HG03025 (cell line): Measurements from ENCODE around the gene CNTNAP2.

Experiments
- ATAC-seq: cut with Tn5 transposase; IDR thresholded peaks from one replicate; pipeline ENCODE4 v1.9.1; 2021; ENCODE audit warnings: mild to moderate bottlenecking, moderate library complexity; ENCODE audit not compliant: unreplicated experiment, low FRiP score

The CNTNAP2 gene

DNA sequence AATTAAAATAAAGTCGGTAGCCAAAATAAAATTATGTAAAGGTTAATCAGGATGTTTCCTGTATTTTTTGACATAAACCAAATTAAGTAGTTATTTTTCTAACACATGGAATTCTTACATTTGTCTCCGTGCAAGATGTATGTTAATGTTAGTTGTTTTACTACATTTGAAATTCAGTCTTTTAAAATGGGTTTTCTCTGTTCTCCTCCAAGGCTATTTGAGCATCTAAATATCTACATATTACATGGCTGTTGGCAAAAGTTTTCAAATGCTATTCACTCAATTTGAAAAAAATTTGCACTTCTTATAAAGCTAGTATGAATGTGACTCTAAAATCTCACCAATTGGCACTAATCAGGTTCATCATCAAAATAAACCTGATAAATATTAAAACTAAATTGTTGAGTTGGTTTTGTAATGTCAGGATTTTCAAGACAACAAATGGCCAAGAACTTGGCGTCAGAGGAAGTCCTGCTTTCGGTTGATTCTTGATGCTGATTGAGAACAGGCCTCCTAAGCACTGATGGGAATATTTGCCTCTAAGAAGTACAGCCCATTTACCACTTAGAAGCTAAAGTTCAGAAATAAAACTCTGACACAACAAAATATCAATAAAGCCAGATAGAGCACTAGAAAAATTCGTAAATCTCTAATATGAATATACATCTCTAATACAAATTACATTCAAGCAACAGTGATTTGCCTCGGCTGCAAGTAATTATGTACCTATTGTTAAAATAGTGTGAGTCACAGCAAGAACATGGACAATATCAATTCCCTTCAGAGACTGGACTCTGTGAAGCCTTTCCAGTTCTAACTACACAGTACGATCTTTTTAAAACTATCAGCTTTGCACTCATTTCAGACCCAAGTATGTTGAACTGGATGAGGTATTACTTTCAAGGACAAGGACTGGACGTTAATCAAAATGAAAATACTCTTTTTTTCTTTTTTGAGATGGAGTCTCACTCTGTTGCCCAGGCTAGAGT lies 1740.8 kb downstream of the CNTNAP2 start:
- no peak for ATAC-seq

- ATAC-seq = no peak
These were observed 1741.8 kb downstream of the CNTNAP2 start for GRCh38 chr7:147858421-147858820.

DNA sequence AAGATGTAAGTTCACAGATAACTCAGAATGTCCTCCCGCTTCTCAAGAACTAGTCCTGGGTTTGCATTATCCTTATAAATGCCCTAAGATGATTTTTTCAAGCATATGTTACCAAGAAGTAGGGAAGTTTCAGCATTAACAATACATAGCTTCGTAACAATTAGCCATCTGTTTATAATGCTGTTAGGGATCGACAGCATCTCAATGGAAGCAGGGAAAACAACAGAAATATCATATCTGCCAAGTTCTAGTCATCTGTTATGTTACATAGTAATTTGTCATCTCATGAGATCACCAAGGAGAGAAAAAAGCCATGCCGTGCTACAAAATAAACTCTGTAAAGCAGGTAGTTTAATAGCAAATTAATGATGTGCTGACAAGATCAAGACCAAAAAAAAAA lies 1742.4 kb downstream of the CNTNAP2 start:
- ATAC-seq = no peak

DNA sequence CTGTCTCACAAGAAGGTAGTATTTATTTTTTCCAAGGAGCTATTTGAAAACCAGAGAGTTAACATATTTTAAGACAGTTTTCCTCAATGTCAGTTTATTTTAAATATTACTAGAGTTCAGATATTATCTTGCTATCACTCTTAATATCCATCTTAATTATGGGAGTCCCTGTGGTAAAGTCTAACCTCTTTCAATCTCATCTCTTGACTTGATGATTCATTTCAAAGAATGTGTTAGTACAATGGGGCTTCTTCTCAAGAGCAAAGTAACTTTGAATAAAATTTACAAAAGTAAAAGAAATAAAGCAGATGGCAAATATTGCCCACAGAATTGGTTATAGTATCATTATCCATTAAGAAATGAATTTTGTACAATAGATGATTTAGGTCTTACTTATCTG lies 1742.9 kb downstream of the CNTNAP2 start:
- no peak for ATAC-seq

GRCh38 chr7:147861058-147861716 lies 1744.6 kb downstream of the CNTNAP2 start:
- ATAC-seq = no peak

DNA sequence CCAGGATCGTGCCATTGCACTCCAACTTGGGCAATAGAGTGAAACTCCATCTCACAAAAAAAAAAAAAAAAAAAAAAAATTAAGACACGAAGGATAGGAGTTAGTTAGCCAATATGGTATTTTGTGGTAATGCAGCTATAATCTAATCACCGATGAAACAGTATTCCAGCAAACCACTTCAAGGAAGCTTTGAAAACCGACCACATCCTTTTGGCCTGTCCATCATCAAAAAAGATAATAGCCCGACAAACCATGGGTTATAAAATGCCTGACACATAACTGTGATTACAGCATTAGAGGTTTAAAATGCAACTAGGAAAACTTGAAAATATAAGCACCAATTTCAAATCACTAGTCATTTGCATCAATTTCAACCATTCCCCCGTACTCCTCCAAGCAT lies 1745.3 kb downstream of the CNTNAP2 start:
- ATAC-seq = no peak

DNA sequence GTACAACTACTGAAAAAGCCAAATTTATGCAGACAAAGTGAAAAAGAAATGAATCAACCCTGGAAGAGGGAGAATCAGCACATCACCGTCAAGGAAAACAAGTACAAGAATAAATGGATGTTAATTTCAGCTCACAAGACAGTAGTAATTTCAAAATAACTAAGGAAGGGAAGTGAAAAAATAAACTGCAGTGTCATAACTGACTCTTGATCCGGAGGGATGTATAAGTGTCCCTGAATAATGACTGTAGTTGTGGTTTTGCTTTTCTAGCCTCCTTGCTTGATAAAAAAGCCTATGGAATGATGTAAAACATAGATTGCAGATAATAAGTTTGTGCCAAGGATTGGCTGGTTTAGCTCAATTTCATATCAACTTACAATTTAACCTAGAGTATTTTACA lies 1752.9 kb downstream of the CNTNAP2 start:
- ATAC-seq = no peak

DNA sequence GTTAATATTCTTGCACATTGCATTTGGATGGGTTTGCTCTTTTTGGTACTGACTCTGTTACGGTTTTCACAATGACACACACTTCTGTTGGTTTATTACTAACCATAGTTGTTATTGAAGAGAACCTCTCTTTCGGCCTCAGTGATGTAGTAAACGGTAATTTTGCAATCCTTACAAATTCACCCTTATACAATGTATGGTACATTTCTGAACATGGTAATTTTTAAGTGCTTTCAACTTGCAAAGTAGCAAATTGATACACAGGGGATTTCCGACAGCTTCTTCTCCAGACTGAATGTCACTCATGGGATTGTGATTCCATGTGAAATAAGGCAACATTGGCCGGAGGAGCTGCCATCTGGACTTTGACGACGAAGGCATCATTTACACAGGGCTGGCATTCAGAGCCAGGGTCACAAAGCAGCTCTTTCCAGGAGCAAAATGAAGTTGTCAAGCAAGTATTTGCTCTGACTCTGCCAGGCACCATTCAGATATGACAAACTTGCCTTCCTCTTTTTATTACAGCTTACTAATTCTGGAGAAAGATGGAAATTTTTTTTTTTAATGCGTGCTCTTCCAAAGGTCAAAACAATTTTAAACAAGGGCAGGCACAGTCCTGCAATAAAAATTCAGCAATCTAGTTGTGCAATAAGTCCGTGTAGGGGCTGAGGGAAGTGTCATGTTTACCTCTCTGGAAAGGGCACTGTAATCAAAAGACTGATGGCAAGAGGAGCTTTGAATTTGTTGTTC lies 1762.5 kb downstream of the CNTNAP2 start:
- ATAC-seq = no peak

DNA sequence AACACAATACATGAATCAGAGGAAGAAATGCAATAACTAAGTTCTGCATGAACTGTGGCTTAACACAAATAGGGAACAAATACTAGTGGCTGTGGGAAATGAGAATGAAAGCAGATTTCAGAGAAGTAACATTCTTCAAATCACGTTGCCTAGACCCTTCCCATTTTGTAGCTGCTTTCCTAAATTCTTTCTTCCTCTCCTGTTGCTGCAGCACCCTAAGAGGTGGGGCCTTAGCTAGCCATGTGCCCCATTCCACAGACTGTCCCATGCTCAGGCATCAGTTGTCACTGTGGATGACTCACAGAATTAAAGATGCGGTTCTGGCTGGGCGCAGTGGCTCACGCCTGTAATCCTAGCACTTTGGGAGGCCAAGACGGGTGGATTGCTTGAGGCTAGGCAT lies 1769.3 kb downstream of the CNTNAP2 start:
- ATAC-seq = no peak

- ATAC-seq = no peak
These were observed 1777.7 kb downstream of the CNTNAP2 start for GRCh38 chr7:147894271-147894670.

DNA sequence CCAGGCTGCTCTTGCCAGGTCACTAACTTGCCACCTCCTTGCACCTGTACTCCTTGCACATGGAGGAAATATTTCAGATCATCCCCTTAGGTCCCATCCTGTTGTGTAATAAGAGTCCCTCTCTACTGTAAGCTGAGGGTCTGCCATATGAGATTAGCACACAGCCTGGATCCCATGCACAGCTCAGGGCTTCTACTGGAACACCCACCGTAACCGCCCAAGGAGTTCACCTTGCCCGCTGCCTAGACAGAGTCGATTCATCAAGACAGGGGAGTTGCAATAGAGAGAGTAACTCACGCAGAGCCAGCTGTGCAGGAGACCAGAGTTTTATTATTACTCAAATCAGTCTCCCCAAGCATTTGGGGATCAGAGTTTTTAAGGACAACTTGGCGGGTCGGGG lies 1779.5 kb downstream of the CNTNAP2 start:
- no peak for ATAC-seq

GRCh38 chr7:147903536-147904218 lies 1787.1 kb downstream of the CNTNAP2 start:
- ATAC-seq = no peak

- no peak for ATAC-seq
These were observed 1787.6 kb downstream of the CNTNAP2 start for GRCh38 chr7:147904219-147904576.

DNA sequence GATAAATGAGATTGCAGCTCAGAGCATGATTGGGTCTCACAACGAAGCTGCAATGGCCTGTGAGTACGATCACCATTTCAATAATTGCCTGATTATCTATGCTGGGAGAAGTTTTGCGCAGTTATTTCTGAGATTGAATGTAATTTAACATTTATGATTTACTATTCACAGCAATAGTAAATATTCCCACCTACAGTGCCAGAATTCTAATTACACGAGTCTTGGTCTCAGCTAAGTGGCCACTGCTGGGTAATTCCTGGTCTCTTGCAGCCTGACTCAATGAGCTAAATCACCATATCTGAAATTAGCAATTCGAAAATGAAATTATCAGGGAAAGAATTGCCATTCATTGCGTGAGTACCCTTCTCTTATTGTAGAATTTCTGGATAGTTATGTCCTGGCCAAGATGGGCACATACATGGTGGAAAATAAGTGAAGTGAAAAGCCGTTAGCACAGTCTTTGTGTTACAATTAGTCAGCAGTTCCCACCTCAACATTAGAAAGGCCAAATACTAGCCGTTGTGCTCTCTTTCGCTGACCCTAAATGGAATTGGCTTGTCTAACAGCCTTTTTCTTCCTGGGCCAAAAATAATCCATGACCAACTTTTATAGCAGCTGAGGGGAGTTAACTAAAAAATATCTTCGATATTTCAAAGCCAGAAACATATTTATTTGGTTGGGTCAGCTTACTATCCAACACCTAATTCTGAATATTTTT lies 1793.0 kb downstream of the CNTNAP2 start:
- no peak for ATAC-seq

DNA sequence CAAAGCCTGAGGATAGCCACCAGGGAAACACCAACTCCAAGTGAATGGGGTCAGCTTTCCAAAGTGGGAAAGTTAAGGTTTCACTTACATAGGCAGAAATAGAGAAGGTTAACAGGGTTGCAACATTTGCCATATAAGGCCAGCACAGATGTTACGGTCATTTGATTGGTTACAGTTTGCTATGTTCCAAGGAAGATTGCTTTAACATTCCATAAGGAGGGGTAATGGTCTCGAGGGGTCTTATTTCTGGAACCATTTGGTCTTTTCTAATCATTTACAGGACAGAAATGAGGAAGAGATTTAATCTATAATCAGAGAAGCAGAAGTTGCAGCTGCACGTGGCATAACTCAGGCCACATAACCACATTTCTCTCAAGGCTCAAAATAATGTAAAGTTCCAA lies 1794.6 kb downstream of the CNTNAP2 start:
- no peak for ATAC-seq

DNA sequence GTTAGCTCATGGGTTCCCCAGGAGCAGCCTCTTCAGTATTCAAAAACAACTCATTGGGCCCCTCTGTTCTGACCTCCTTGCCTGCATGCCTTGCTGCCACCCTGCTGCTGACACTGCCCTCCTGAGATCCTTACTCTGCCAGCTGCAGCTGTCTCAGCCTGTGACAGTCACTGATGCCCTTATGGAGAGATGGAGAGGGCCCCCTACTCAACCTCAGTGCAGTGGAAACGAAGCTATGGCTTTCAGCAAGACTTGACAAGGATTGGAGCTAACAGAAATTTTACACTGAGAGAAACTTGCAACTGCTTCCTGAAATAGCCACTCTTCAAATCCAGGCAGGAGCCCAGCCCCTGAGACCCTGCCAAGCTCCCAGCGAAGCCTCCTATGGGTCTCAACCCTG lies 1795.7 kb downstream of the CNTNAP2 start:
- ATAC-seq = no peak

GRCh38 chr7:147912946-147913638 lies 1796.5 kb downstream of the CNTNAP2 start:
- ATAC-seq = no peak

DNA sequence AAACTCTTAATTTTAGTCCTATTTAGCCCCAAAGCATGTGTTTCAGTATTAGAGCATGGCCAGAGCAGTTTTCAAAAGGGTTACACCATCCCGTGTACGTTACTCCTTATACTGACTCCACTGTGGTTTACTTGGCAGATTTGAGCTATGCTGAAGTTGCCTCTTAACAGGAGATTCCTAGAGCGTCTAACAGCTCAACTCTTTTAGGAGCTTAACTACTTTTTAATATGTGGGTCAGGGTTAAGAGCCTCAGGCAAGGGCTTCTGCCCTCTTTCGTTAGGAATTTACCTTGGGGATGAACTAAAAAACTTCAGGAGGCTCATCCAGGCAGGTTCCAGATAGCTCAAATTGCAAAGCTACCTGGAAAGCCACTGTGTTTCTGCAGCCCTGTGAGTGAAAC lies 1799.2 kb downstream of the CNTNAP2 start:
- ATAC-seq = no peak

DNA sequence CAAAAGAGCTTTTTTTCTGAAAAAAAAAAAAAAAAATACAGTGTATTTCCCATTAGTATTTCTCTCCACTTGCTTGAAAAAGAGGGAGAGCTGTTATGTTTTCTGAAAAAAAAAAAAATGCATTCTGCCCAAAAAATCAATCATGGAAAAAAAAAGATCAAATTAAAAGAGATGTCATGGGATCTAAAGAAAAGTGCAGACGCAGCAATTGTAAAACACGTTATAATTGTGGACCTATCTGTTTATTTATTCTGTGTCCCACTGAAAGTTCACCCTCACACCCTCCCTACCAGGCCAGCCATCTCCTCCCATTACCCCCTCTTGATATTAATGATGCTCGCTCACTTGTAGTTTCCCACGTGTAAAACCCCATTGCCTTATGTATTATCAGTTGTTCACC lies 1800.0 kb downstream of the CNTNAP2 start:
- ATAC-seq = no peak
